HG03064 (cell line): ENCODE measurements around the gene PCDHA6.
"Not testable (repeated sequence)": the region's sequence is repeated elsewhere in the genome, so short reads cannot be mapped to it uniquely, and the experiment has no call there.

ENCODE experiments used
- ATAC-seq: cut with Tn5 transposase; IDR thresholded peaks from one replicate; pipeline ENCODE4 v1.9.1; 2021; ENCODE audit warnings: low read depth; ENCODE audit not compliant: unreplicated experiment

Gene PCDHA6

GRCh38 chr5:140827704-140828361, at the start of gene PCDHA6:
PCDHA6 (plus strand) TSS chr5:140827960; CDS start chr5:140828092, 132 bp downstream.
- ATAC-seq: no peak

- no peak for ATAC-seq
Measured at GRCh38 chr5:140780512-140780911, 47.2 kb upstream of the PCDHA6 start.

- no peak for ATAC-seq
Measured at GRCh38 chr5:140785905-140786686, 41.7 kb upstream of the PCDHA6 start, which contains the start of gene PCDHA1. PCDHA1 (plus strand) TSS chr5:140786140.

GRCh38 chr5:140787422-140787821, 40.3 kb upstream of the PCDHA6 start:
- ATAC-seq: not testable (repeated sequence)

- ATAC-seq: not testable (repeated sequence)
Measured at GRCh38 chr5:140787849-140788504, 39.8 kb upstream of the PCDHA6 start.

GRCh38 chr5:140791089-140791488, 36.7 kb upstream of the PCDHA6 start:
- no peak for ATAC-seq

GRCh38 chr5:140794595-140795258, 33.0 kb upstream of the PCDHA6 start, which contains the start of gene PCDHA2:
PCDHA2 (plus strand) TSS chr5:140794852.
- no peak for ATAC-seq

GRCh38 chr5:140795259-140795641, 32.5 kb upstream of the PCDHA6 start:
- ATAC-seq: no peak

GRCh38 chr5:140796072-140796717, 31.6 kb upstream of the PCDHA6 start:
- not testable (repeated sequence) for ATAC-seq

GRCh38 chr5:140796718-140797095, 31.1 kb upstream of the PCDHA6 start:
- no peak for ATAC-seq

GRCh38 chr5:140800816-140801493, 26.8 kb upstream of the PCDHA6 start, which contains the start of gene PCDHA3:
PCDHA3 (plus strand) TSS chr5:140801057.
- ATAC-seq: no peak

GRCh38 chr5:140801494-140801841, 26.3 kb upstream of the PCDHA6 start:
- no peak for ATAC-seq

GRCh38 chr5:140802381-140802780, 25.4 kb upstream of the PCDHA6 start:
- not testable (repeated sequence) for ATAC-seq

- ATAC-seq: no peak
Measured at GRCh38 chr5:140802781-140803271, 24.9 kb upstream of the PCDHA6 start.

- no peak for ATAC-seq
Measured at GRCh38 chr5:140806834-140807775, 20.7 kb upstream of the PCDHA6 start, which contains the start of gene PCDHA4. PCDHA4 (plus strand) TSS chr5:140807068.

GRCh38 chr5:140808241-140808888, 19.4 kb upstream of the PCDHA6 start:
- not testable (repeated sequence) for ATAC-seq

GRCh38 chr5:140808889-140809291, 18.9 kb upstream of the PCDHA6 start:
- no peak for ATAC-seq
